Measurements from ENCODE around the gene KCNQ2.

Gene KCNQ2

GRCh38 chr20:63405102-63405730 is 67.2 kb downstream of the KCNQ2 start:
- TF ChIP-seq CTCF (IDR thresholded peaks at IDR 0.05; ENCODE audit: borderline replicate concordance, control extremely low read depth, extremely low read depth, insufficient read depth, missing control alignments): no peak
- in situ Hi-C loops (cut with MboI; ENCODE audit: low sequenced_read_pairs, unreplicated experiment): no loop called here
- DNase-seq (ENCODE audit: low spot score): no peak

- no peak for DNase-seq (ENCODE audit: low spot score)
- in situ Hi-C loops (cut with MboI; ENCODE audit: low sequenced_read_pairs, unreplicated experiment): no loop called here
- TF ChIP-seq CTCF (IDR thresholded peaks at IDR 0.05; ENCODE audit: borderline replicate concordance, control extremely low read depth, extremely low read depth, insufficient read depth, missing control alignments): no peak
Observed at GRCh38 chr20:63404129-63405085, 68.0 kb downstream of the KCNQ2 start.

- DNase-seq (ENCODE audit: low spot score): no peak
- in situ Hi-C loops (cut with MboI; ENCODE audit: low sequenced_read_pairs, unreplicated experiment): no loop called here
- no peak for TF ChIP-seq CTCF (IDR thresholded peaks at IDR 0.05; ENCODE audit: borderline replicate concordance, control extremely low read depth, extremely low read depth, insufficient read depth, missing control alignments)
Observed at GRCh38 chr20:63403403-63404105, 68.9 kb downstream of the KCNQ2 start.

- no peak for DNase-seq (ENCODE audit: low spot score)
- no peak for TF ChIP-seq CTCF (IDR thresholded peaks at IDR 0.05; ENCODE audit: borderline replicate concordance, control extremely low read depth, extremely low read depth, insufficient read depth, missing control alignments)
- in situ Hi-C loops (cut with MboI; ENCODE audit: low sequenced_read_pairs, unreplicated experiment): no loop called here
Observed at GRCh38 chr20:63402860-63403220, 69.6 kb downstream of the KCNQ2 start.

- in situ Hi-C loops (cut with MboI; ENCODE audit: low sequenced_read_pairs, unreplicated experiment): no loop called here
- no peak for TF ChIP-seq CTCF (IDR thresholded peaks at IDR 0.05; ENCODE audit: borderline replicate concordance, control extremely low read depth, extremely low read depth, insufficient read depth, missing control alignments)
- no peak for DNase-seq (ENCODE audit: low spot score)
Observed at GRCh38 chr20:63402181-63402859, 70.1 kb downstream of the KCNQ2 start.

Measured in GM13976 (cell line).